GM12878 (cell line): ENCODE measurements around the gene RCAN1. TPM values are rescaled to one million over a fixed set of nuclear protein-coding genes. Genes with fewer than 3 reads are reported as not detected.

ENCODE experiments used
- ATAC-seq: fragments of 200-7000 bp; cut with Tn5 transposase; 3 replicates; pipeline ENCODE4 v1.9.1; 2020; ENCODE audit warnings: mild to moderate bottlenecking, moderate library complexity
- BruUV-seq: library from RNA; stranded (reverse); fragments of 400-500 nt; replicated peaks from 2 replicates; lab custom pipeline; 2021; lab: Mats Ljungman, UMichigan
- CTCF ChIA-PET: fragments of 300-600 bp; sonication (Branson Sonifier 250); formaldehyde crosslinking; extraction: SDS; loops from one replicate; lab custom pipeline; 2021; ENCODE audit warnings: inconsistent platforms; lab: Yijun Ruan, JAX
- POLR2A ChIA-PET: fragments of 350-600 bp; formaldehyde crosslinking; extraction: SDS; loops from one replicate; lab custom pipeline; 2021; ENCODE audit warnings: inconsistent platforms; lab: Charles Lee
- RAD21 ChIA-PET: fragments of 300-600 bp; sonication (Branson Sonifier 250); formaldehyde crosslinking; loops from one replicate; lab custom pipeline; 2023; ENCODE audit warnings: antibody characterized with exemption; ENCODE audit not compliant: unreplicated experiment; lab: Charles Lee
- SMC1A ChIA-PET: fragments of 300-600 bp; sonication (Branson Sonifier 250); formaldehyde crosslinking; loops from one replicate; lab custom pipeline; 2023; ENCODE audit not compliant: unreplicated experiment, uncharacterized antibody; lab: Charles Lee
- DNase-seq: peaks from one replicate; pipeline ENCODE4 v3.0.0-alpha.2; 2011; ENCODE audit warnings: low read depth, low spot score
- FAIRE-seq: peaks from 3 replicates; lab custom pipeline; 2011; peaks lifted over from hg19 to GRCh38; lab: Jason Lieb, UNC
- H2AFZ ChIP-seq: 2 replicates; pipeline ENCODE4 v1.6.0; 2011; ENCODE audit warnings: low read depth, low read length, control low read depth; ENCODE audit not compliant: control insufficient read depth
- H3K27ac ChIP-seq: 2 replicates; pipeline ENCODE4 v1.5.1; 2011; ENCODE audit warnings: control low read depth; ENCODE audit not compliant: control insufficient read depth, insufficient read depth
- H3K27me3 ChIP-seq, 2 experiments: replicated peaks in 1 of 2; 2 replicates each; pipeline versions ENCODE4 v1.6.0 to v1.6.1; 2011; ENCODE audit warnings: low read length in 1 of 2; ENCODE audit not compliant: control insufficient read depth in 2 of 2, insufficient read depth in 2 of 2
- H3K36me3 ChIP-seq, 2 experiments: 2 replicates each; pipeline ENCODE4 v1.5.1; 2011; ENCODE audit warnings: low read length in 1 of 2; ENCODE audit not compliant: control insufficient read depth in 2 of 2, insufficient read depth in 2 of 2
- H3K4me1 ChIP-seq: 2 replicates; pipeline ENCODE4 v1.6.1; 2011; ENCODE audit warnings: mild to moderate bottlenecking, low read length, moderate library complexity, mixed read lengths; ENCODE audit not compliant: control insufficient read depth, insufficient read depth
- H3K4me2 ChIP-seq: 2 replicates; pipeline ENCODE4 v1.6.0; 2011; ENCODE audit warnings: control low read depth; ENCODE audit not compliant: control insufficient read depth, insufficient read depth
- H3K4me3 ChIP-seq: fragments of 200-600 bp; sonication (generic); 2 replicates; pipeline ENCODE4 v1.5.1; 2016
- H3K79me2 ChIP-seq: 2 replicates; pipeline ENCODE4 v1.6.0; 2011; ENCODE audit warnings: low read length; ENCODE audit not compliant: control insufficient read depth, insufficient read depth
- H3K9ac ChIP-seq: 2 replicates; pipeline ENCODE4 v1.8.0; 2011; ENCODE audit warnings: low read length, control low read depth, mixed read lengths; ENCODE audit not compliant: control insufficient read depth, insufficient read depth
- H3K9me3 ChIP-seq: replicated peaks from 3 replicates; pipeline ENCODE4 v1.5.1; 2011; ENCODE audit warnings: mild to moderate bottlenecking, low read length; ENCODE audit not compliant: control insufficient read depth, insufficient read depth
- H4K20me1 ChIP-seq: 2 replicates; pipeline ENCODE4 v1.6.0; 2011; ENCODE audit not compliant: control insufficient read depth, insufficient read depth
- BMI1 ChIP-seq: fragments of 450-650 bp; IDR thresholded peaks from 2 replicates; pipeline ENCODE4 v1.6.1; 2016; ENCODE audit warnings: mild to moderate bottlenecking, moderate library complexity, borderline replicate concordance
- CBFB ChIP-seq: IDR thresholded peaks from 2 replicates; pipeline ENCODE4 v1.6.1; 2016; ENCODE audit warnings: antibody characterized with exemption, low read depth
- CBX3 ChIP-seq: fragments of 200-600 bp; sonication (generic); IDR thresholded peaks from 2 replicates; pipeline ENCODE4 v1.6.1; 2016; ENCODE audit warnings: low read depth, borderline replicate concordance
- EP300 ChIP-seq, 2 experiments: fragments of 150-350 bp in 1 of 2; IDR thresholded peaks; 2 replicates each; pipeline ENCODE4 v1.6.1; 2011 to 2012; ENCODE audit warnings: low read depth in 2 of 2, low read length in 2 of 2, borderline replicate concordance in 1 of 2, improper control_type of control experiment in 1 of 2, inconsistent platforms in 1 of 2; ENCODE audit not compliant: control insufficient read depth in 1 of 2
- HCFC1 ChIP-seq: fragments of 150-350 bp; IDR thresholded peaks from 2 replicates; pipeline ENCODE4 v1.6.1; 2014; ENCODE audit warnings: low read length
- SIN3A ChIP-seq: IDR thresholded peaks from 2 replicates; pipeline ENCODE4 v1.6.1; 2012; ENCODE audit warnings: low read depth, low read length, improper control_type of control experiment
- ZNF217 ChIP-seq: fragments of 450-650 bp; IDR thresholded peaks from 2 replicates; pipeline ENCODE4 v1.6.1; 2017; ENCODE audit warnings: antibody characterized with exemption, mild to moderate bottlenecking
- WGBS: methylation state at CpG from one replicate; pipeline ENCODE4 v1.1.6; 2016; ENCODE audit warnings: low lambda C conversion rate; ENCODE audit not compliant: insufficient replicate concordance, insufficient coverage; ENCODE audit errors: missing lambda C conversion rate; 5-methylcytosine and 5-hydroxymethylcytosine counted together
- in situ Hi-C: fragments of 300-500 bp; cut with MboI; formaldehyde crosslinking; loops from 9 replicates; pipeline ENCODE4 v1.14.3; 2018; ENCODE audit warnings: mixed read lengths
- intact Hi-C: fragments of 100-400 bp; cut with micrococcal nuclease; formaldehyde crosslinking; loops from one replicate; pipeline ENCODE4 v1.14.2; 2022; ENCODE audit not compliant: unreplicated experiment
- polyA plus RNA-seq, 11 experiments: library from polyadenylated mRNA; depleted of rRNA in 4 of 11; unstranded in 6 of 11; stranded (reverse) in 5 of 11; fragments of >200 nt; fragmentation: Nextera tagmentation in 4 of 11; fragmentation: Illumina TruSeq in 1 of 11; extraction: Ambion mirVana in 4 of 11; extraction: Trizol in 1 of 11; gene quantifications; 1 replicate in 1 of 11; 2 replicates in 10 of 11; pipeline versions ENCODE4 v1.2.1 to v1.2.3, GENCODE V29; 2011 to 2016; ENCODE audit warnings: inconsistent platforms in 2 of 11, missing spikeins in 2 of 11, low read depth in 1 of 11
- total RNA-seq, 4 experiments: library from RNA; depleted of rRNA in 3 of 4; stranded (reverse); fragments of >200 nt in 3 of 4; fragmentation: Illumina TruSeq in 1 of 4; extraction: Trizol in 1 of 4; gene quantifications; 2 replicates each; pipeline versions ENCODE4 v1.2.1 to v1.2.3, GENCODE V29; 2013 to 2021
- TF ChIP-seq, protein P1 (sequence below): fragments of 150-350 bp; IDR thresholded peaks from 2 replicates; pipeline ENCODE4 v1.6.1; 2016; ENCODE audit warnings: low read depth, low read length
- TF ChIP-seq, protein P2 (sequence below): IDR thresholded peaks from 2 replicates; pipeline ENCODE4 v1.6.1; 2011; ENCODE audit warnings: mild to moderate bottlenecking, low read depth, low read length, moderate library complexity; ENCODE audit not compliant: insufficient replicate concordance
- TF ChIP-seq, protein P3 (sequence below): fragments of 150-350 bp; IDR thresholded peaks from 2 replicates; pipeline ENCODE4 v1.6.1; 2014; ENCODE audit warnings: mild to moderate bottlenecking, low read depth, low read length

Gene RCAN1
- total and polyA plus RNA-seq, 10 of the 15 experiments (the other 5 are each of a cell fraction or from before 2014, with no cell fraction given): 2.8 to 12.9 (median 10.5) TPM

DNA sequence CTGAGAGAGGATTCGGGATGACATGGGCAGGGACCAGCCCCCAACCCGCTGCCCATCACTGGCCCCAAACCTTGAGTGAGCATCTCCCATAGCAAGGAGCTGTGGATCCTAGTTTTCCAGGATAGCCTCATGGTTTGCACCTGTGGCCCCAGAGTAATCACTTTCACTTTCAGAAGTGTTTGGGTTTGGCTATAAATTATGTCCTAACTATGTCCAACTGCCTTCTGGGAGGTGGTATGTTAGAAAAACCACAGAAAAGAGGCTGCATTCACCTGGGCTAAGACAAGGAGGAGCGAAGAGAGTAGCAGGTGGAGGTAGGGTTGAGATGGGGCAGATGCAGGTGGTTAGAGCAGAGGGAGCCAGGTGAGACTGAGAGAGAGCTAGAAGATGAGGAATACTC is 34.5 kb upstream of the RCAN1 start (continued):
- TF ChIP-seq ZNF217: no peak
- no peak for TF ChIP-seq BMI1
- TF ChIP-seq HCFC1: no peak
- TF ChIP-seq, protein P1, sequence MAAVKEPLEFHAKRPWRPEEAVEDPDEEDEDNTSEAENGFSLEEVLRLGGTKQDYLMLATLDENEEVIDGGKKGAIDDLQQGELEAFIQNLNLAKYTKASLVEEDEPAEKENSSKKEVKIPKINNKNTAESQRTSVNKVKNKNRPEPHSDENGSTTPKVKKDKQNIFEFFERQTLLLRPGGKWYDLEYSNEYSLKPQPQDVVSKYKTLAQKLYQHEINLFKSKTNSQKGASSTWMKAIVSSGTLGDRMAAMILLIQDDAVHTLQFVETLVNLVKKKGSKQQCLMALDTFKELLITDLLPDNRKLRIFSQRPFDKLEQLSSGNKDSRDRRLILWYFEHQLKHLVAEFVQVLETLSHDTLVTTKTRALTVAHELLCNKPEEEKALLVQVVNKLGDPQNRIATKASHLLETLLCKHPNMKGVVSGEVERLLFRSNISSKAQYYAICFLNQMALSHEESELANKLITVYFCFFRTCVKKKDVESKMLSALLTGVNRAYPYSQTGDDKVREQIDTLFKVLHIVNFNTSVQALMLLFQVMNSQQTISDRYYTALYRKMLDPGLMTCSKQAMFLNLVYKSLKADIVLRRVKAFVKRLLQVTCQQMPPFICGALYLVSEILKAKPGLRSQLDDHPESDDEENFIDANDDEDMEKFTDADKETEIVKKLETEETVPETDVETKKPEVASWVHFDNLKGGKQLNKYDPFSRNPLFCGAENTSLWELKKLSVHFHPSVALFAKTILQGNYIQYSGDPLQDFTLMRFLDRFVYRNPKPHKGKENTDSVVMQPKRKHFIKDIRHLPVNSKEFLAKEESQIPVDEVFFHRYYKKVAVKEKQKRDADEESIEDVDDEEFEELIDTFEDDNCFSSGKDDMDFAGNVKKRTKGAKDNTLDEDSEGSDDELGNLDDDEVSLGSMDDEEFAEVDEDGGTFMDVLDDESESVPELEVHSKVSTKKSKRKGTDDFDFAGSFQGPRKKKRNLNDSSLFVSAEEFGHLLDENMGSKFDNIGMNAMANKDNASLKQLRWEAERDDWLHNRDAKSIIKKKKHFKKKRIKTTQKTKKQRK: no peak
- no peak for TF ChIP-seq CBX3
- no peak for TF ChIP-seq CBFB
- TF ChIP-seq, all 136 proteins: peak for 0

DNA sequence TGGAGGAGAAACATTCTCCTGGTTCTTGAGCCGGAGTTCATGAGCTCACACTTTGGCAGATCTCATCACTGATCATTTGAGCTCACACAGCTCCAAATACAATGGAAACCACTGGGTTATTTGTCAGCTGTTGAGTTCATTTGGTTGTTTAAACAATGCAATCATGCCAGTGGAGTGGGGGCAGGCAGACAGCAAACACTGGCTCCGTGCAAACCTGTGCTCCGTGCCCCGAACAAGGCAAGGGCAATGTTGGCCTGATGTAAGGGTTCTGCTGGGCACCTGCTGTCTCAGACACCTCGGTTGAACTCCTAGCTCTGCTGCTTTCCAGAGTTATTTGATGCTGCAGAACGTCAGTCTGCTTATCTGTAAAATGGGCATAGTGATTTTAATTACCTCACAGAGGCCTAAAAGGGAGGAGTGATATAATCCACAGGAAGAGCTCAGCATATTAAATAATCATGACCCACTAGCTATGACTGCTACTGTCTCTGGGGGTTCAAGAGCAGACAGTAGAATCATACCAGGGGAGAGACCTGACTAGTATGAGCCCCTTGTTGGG is 33.9 kb upstream of the RCAN1 start:
- Histone ChIP-seq H3K9me3 (no peaks in the 10 kb centered on the region; the same call in 1 of the 3 replicates), H3K36me3 (no peaks in the 10 kb centered on the region), H3K9ac (no peak overlapping the region), H3K27ac (no peak overlapping the region), H3K27me3 (no peaks in the 10 kb centered on the region), H2AFZ (no peak overlapping the region), H4K20me1 (no peaks in the 10 kb centered on the region), H3K4me2 (no peak overlapping the region), H3K4me3 (no peak overlapping the region), H3K79me2 (no peaks in the 10 kb centered on the region), H3K4me1 (no peaks in the 10 kb centered on the region; the same call in 1 of the 2 replicates)
- intact Hi-C loops (no loop called here), in situ Hi-C loops (no loop called here)
- ChIA-PET POLR2A (interaction anchor here (1.0 kb wide), 1 partner anchor 9 kb away, joined by 3 read pairs; no protein-coding TSS in a partner anchor), SMC1A (interaction anchor here (1.2 to 1.7 kb wide), 3 partner anchors 9 to 24 kb away, joined by 3 to 8 read pairs (median 3); no protein-coding TSS in a partner anchor), RAD21 (interaction anchor here (0.5 to 1.4 kb wide), 2 partner anchors 18 to 26 kb away, joined by 3 read pairs; no protein-coding TSS in a partner anchor), CTCF (interaction anchor here (0.8 to 2.8 kb wide), 5 partner anchors 10 to 45 kb away, joined by 3 to 11 read pairs (median 4); no protein-coding TSS in a partner anchor)
- DNase-seq (no peak), FAIRE-seq (no peak), ATAC-seq (no peak)
- BruUV-seq: no TSS peak
- 75% methylated on average over 6 of the region's 6 CpGs for WGBS
- TF ChIP-seq, protein P1: no peak
- no peak for TF ChIP-seq SIN3A
- TF ChIP-seq, protein P2, sequence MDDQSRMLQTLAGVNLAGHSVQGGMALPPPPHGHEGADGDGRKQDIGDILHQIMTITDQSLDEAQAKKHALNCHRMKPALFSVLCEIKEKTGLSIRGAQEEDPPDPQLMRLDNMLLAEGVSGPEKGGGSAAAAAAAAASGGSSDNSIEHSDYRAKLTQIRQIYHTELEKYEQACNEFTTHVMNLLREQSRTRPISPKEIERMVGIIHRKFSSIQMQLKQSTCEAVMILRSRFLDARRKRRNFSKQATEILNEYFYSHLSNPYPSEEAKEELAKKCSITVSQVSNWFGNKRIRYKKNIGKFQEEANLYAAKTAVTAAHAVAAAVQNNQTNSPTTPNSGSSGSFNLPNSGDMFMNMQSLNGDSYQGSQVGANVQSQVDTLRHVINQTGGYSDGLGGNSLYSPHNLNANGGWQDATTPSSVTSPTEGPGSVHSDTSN: no peak
- no peak for TF ChIP-seq EP300 (IDR thresholded peaks at IDR 0.05; ENCODE audit: borderline replicate concordance in 1 of 2, control insufficient read depth in 1 of 2, low read depth in 2 of 2, low read length in 2 of 2)
- TF ChIP-seq, protein P3, sequence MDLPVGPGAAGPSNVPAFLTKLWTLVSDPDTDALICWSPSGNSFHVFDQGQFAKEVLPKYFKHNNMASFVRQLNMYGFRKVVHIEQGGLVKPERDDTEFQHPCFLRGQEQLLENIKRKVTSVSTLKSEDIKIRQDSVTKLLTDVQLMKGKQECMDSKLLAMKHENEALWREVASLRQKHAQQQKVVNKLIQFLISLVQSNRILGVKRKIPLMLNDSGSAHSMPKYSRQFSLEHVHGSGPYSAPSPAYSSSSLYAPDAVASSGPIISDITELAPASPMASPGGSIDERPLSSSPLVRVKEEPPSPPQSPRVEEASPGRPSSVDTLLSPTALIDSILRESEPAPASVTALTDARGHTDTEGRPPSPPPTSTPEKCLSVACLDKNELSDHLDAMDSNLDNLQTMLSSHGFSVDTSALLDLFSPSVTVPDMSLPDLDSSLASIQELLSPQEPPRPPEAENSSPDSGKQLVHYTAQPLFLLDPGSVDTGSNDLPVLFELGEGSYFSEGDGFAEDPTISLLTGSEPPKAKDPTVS: no peak
